ENCODE data around the gene NUDT16L1. TPM values are rescaled to one million over a fixed set of nuclear protein-coding genes. Genes with fewer than 3 reads are reported as not detected.
"Not testable (repeated sequence)": the region's sequence is repeated elsewhere in the genome, so short reads cannot be mapped to it uniquely, and the experiment has no call there.

NUDT16L1 gene
- total RNA-seq, 4 donors from 2014 or later = 19.9 to 32.7 (median 24.6) TPM

DNA sequence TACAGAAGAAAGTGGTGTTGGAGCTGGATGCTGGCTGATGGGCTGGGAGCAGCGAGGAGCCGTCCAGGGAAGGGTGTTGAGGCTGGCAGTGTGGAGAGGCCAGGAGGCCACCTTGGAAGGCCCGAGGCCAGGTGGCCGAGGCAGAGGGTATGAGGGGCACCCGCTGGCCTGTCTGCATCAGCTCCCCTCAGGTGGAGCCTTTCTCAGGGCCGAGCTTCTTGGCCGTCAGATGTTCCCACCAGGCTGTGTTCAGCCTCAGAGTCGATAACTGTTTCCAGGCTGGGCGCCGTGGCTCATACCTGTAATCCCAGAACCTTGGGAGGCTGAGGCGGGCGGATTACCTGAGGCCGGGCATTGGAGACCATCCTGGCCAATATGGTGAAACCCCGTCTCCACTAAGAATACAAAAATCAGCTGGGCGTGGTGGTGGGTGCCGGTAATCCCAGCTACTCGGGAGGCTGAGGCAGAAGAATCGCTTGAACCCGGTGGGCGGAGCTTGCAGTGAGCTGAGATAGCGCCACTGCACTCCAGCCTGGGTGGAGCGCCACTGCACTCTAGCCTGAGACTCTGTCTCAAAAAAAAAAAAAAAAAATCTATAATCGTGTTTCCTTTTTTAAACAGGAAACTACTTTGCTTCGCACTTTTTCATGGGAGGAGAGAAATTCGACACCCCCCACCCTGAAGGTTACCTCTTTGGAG lies 43.5 kb upstream of the NUDT16L1 start:
- Histone ChIP-seq H3K4me1 (peaks cover 4% of the 10 kb centered on the region), H3K4me3 (no peak overlapping the region), H3K36me3 (peaks cover 49% of the 10 kb centered on the region), H3K27me3 (no peaks in the 10 kb centered on the region), H3K9me3 (no peaks in the 10 kb centered on the region), H3K27ac (no peak overlapping the region)
- 89% methylated on average over 25 of the region's 25 CpGs for WGBS
- no peak for DNase-seq (ENCODE audit: low spot score in 2 of 2)
- no peak for TF ChIP-seq EP300 (IDR thresholded peaks at IDR 0.05)
- no peak for TF ChIP-seq POLR2AphosphoS5 (IDR thresholded peaks at IDR 0.05)
- TF ChIP-seq, protein P1, sequence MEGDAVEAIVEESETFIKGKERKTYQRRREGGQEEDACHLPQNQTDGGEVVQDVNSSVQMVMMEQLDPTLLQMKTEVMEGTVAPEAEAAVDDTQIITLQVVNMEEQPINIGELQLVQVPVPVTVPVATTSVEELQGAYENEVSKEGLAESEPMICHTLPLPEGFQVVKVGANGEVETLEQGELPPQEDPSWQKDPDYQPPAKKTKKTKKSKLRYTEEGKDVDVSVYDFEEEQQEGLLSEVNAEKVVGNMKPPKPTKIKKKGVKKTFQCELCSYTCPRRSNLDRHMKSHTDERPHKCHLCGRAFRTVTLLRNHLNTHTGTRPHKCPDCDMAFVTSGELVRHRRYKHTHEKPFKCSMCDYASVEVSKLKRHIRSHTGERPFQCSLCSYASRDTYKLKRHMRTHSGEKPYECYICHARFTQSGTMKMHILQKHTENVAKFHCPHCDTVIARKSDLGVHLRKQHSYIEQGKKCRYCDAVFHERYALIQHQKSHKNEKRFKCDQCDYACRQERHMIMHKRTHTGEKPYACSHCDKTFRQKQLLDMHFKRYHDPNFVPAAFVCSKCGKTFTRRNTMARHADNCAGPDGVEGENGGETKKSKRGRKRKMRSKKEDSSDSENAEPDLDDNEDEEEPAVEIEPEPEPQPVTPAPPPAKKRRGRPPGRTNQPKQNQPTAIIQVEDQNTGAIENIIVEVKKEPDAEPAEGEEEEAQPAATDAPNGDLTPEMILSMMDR (IDR thresholded peaks at IDR 0.05) = no peak
- no peak for TF ChIP-seq POLR2A (IDR thresholded peaks at IDR 0.05)

- not testable (repeated sequence) for H3K4me1 ChIP-seq; H3K9me3 ChIP-seq; DNase-seq (ENCODE audit: low spot score in 2 of 2); H3K27me3 ChIP-seq; H3K27ac ChIP-seq; H3K4me3 ChIP-seq
- TF ChIP-seq, protein P1 (IDR thresholded peaks at IDR 0.05) = peak; percentile 3 to 66
- H3K36me3 ChIP-seq = peaks cover 56% of the 10 kb centered on the region
- WGBS = 86% methylated on average over 15 of the region's 15 CpGs
Measured at GRCh38 chr16:4650443-4651074, 42.8 kb upstream of the NUDT16L1 start.

DNA sequence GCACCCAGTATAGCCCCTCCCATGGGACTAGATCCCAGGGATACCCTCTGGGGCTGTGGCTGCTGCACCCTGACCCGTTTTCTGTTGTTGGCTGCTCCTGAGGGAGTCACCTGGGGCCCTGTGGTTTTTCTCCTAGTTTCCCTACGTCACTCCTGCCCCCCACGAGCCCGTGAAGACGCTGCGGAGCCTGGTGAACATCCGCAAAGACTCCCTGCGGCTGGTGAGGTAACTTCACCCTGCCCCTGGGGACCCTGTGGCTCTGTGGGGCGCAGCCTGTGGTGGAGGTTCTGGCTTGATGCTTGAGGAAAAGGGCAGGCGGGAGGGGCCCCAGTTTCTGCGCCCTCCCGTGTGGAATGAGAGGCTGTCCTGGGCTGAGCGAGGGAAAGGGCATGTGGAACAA lies 41.5 kb upstream of the NUDT16L1 start:
- DNase-seq (ENCODE audit: low spot score in 2 of 2) = no peak
- H3K4me3 ChIP-seq = no peak overlapping the region
- peaks cover 63% of the 10 kb centered on the region for H3K36me3 ChIP-seq
- TF ChIP-seq, protein P1 (IDR thresholded peaks at IDR 0.05) = no peak
- TF ChIP-seq POLR2AphosphoS5 (IDR thresholded peaks at IDR 0.05) (no peak), POLR2A (IDR thresholded peaks at IDR 0.05) (no peak), EP300 (IDR thresholded peaks at IDR 0.05) (no peak)
- peaks cover 4% of the 10 kb centered on the region for H3K4me1 ChIP-seq
- WGBS = 95% methylated on average over 8 of the region's 13 CpGs
- no peak overlapping the region for H3K27ac ChIP-seq
- H3K9me3 ChIP-seq = no peaks in the 10 kb centered on the region
- H3K27me3 ChIP-seq = no peaks in the 10 kb centered on the region

DNA sequence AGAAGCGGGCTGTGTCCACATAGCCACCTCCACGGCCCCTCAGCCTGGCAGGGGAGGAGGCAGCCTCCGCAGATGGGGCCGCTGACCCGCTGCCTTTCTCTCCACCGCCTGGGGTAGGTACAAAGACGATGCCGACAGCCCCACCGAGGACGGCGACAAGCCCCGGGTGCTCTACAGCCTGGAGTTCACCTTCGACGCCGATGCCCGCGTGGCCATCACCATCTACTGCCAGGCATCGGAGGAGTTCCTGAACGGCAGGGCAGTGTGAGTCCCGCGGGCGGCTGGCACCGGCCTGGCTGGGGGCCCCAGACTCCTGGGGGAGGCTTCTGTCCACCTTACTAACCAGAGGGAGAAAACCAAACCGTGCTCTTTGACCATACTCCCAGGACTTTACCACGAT lies 40.8 kb upstream of the NUDT16L1 start:
- 95% methylated on average over 10 of the region's 25 CpGs for WGBS
- Histone ChIP-seq H3K4me1 (peaks cover 4% of the 10 kb centered on the region), H3K27ac (no peak overlapping the region), H3K36me3 (peaks cover 69% of the 10 kb centered on the region), H3K27me3 (no peaks in the 10 kb centered on the region), H3K4me3 (no peak overlapping the region), H3K9me3 (no peaks in the 10 kb centered on the region)
- no peak for DNase-seq (ENCODE audit: low spot score in 2 of 2)
- TF ChIP-seq, protein P1 (IDR thresholded peaks at IDR 0.05) = no peak
- TF ChIP-seq EP300 (IDR thresholded peaks at IDR 0.05) (no peak), POLR2A (IDR thresholded peaks at IDR 0.05) (no peak), POLR2AphosphoS5 (IDR thresholded peaks at IDR 0.05) (no peak)

- no peak overlapping the region for H3K27ac ChIP-seq
- no peaks in the 10 kb centered on the region for H3K9me3 ChIP-seq
- TF ChIP-seq, protein P1 (IDR thresholded peaks at IDR 0.05) = no peak
- TF ChIP-seq POLR2AphosphoS5 (IDR thresholded peaks at IDR 0.05) (no peak), EP300 (IDR thresholded peaks at IDR 0.05) (no peak), POLR2A (IDR thresholded peaks at IDR 0.05) (no peak)
- H3K27me3 ChIP-seq = no peaks in the 10 kb centered on the region
- no peak overlapping the region for H3K4me3 ChIP-seq
- H3K4me1 ChIP-seq = peaks cover 4% of the 10 kb centered on the region
- no peak for DNase-seq (ENCODE audit: low spot score in 2 of 2)
- peaks cover 86% of the 10 kb centered on the region for H3K36me3 ChIP-seq
- WGBS = 86% methylated on average over 14 of the region's 16 CpGs
Measured at GRCh38 chr16:4654011-4654963, 39.1 kb upstream of the NUDT16L1 start.
